HepG2 (cell line): ENCODE measurements around the gene OBSL1. TPM values are rescaled to one million over a fixed set of nuclear protein-coding genes. Genes with fewer than 3 reads are reported as not detected.

Source experiments
- CEBPB ChIP-seq: IDR thresholded peaks from 2 replicates; pipeline ENCODE4 v1.6.1; 2011; ENCODE audit warnings: low read depth, low read length, improper control_type of control experiment, borderline replicate concordance
- ELF4 ChIP-seq: sonication (generic); formaldehyde crosslinking; IDR thresholded peaks from 2 replicates; pipeline ENCODE4 v1.5.0; 2020; ENCODE audit warnings: missing genetic modification reagents, mild to moderate bottlenecking, moderate library complexity, borderline replicate concordance
- FOXK2 ChIP-seq: fragments of 450-650 bp; IDR thresholded peaks from 2 replicates; pipeline ENCODE4 v1.6.1; 2016
- HDAC2 ChIP-seq: sonication (generic); formaldehyde crosslinking; IDR thresholded peaks from 2 replicates; pipeline ENCODE4 v1.4.0; 2020; ENCODE audit warnings: missing genetic modification reagents
- HES4 ChIP-seq: sonication (generic); formaldehyde crosslinking; IDR thresholded peaks from 2 replicates; pipeline ENCODE4 v1.9.0; 2021; ENCODE audit warnings: mild to moderate bottlenecking, missing genetic modification reagents, borderline replicate concordance
- HHEX ChIP-seq: IDR thresholded peaks from 2 replicates; pipeline ENCODE4 v1.6.1; 2016; ENCODE audit warnings: control low read depth
- HMG20B ChIP-seq: conservative IDR thresholded peaks from 2 replicates; pipeline ENCODE4 v1.6.1; 2016; ENCODE audit warnings: missing genetic modification reagents, missing compliant biosample characterization
- HNF4G ChIP-seq, 2 experiments: sonication (generic) in 1 of 2; formaldehyde crosslinking in 1 of 2; IDR thresholded peaks; 2 replicates each; pipeline versions ENCODE4 v1.4.0 to v1.6.1; 2011 to 2020; ENCODE audit warnings: borderline replicate concordance in 2 of 2, low read depth in 2 of 2, mild to moderate bottlenecking in 2 of 2, low read length in 1 of 2, missing genetic modification reagents in 1 of 2, moderate library complexity in 1 of 2
- IRX3 ChIP-seq: sonication (generic); formaldehyde crosslinking; IDR thresholded peaks from 2 replicates; pipeline ENCODE4 v1.8.1; 2023; ENCODE audit warnings: mild to moderate bottlenecking, low read depth, missing genetic modification reagents, borderline replicate concordance
- JDP2 ChIP-seq: sonication (generic); formaldehyde crosslinking; IDR thresholded peaks from 2 replicates; pipeline ENCODE4 v1.8.1; 2022; ENCODE audit warnings: missing genetic modification reagents, borderline replicate concordance
- KDM3A ChIP-seq: IDR thresholded peaks from 2 replicates; pipeline ENCODE4 v1.6.1; 2018; ENCODE audit warnings: low read depth, missing compliant biosample characterization
- MEIS1 ChIP-seq: sonication (generic); formaldehyde crosslinking; IDR thresholded peaks from 2 replicates; pipeline ENCODE4 v1.9.0; 2021; ENCODE audit warnings: mild to moderate bottlenecking, missing genetic modification reagents, moderate library complexity, borderline replicate concordance
- NFIB ChIP-seq: sonication (generic); formaldehyde crosslinking; IDR thresholded peaks from 2 replicates; pipeline ENCODE4 v1.9.0; 2021; ENCODE audit warnings: missing genetic modification reagents, mild to moderate bottlenecking, borderline replicate concordance
- PLRG1 ChIP-seq: fragments of 450-650 bp; conservative IDR thresholded peaks from 2 replicates; pipeline ENCODE4 v1.6.1; 2016
- SMARCE1 ChIP-seq: fragments of 450-650 bp; IDR thresholded peaks from 2 replicates; pipeline ENCODE4 v1.6.1; 2017; ENCODE audit warnings: borderline replicate concordance
- SNRNP70 ChIP-seq: fragments of 200-400 bp; formaldehyde crosslinking; IDR thresholded peaks from 2 replicates; pipeline ENCODE4 v1.6.1; 2017; ENCODE audit warnings: mild to moderate bottlenecking, low read depth, low read length, moderate library complexity
- ZBTB20 ChIP-seq: sonication (generic); formaldehyde crosslinking; IDR thresholded peaks from 2 replicates; pipeline ENCODE4 v1.8.1; 2023; ENCODE audit warnings: missing genetic modification reagents, low read depth, mild to moderate bottlenecking, borderline replicate concordance
- ZC3H13 ChIP-seq: sonication (generic); formaldehyde crosslinking; IDR thresholded peaks from 2 replicates; pipeline ENCODE4 v1.8.1; 2023; ENCODE audit warnings: mild to moderate bottlenecking, missing genetic modification reagents, moderate library complexity
- ZNF12 ChIP-seq: sonication (generic); formaldehyde crosslinking; IDR thresholded peaks from 2 replicates; pipeline ENCODE4 v1.5.0; 2020; ENCODE audit warnings: missing genetic modification reagents
- ZNF34 ChIP-seq: sonication (generic); formaldehyde crosslinking; IDR thresholded peaks from 2 replicates; pipeline ENCODE4 v1.4.0; 2020; ENCODE audit warnings: mild to moderate bottlenecking, missing genetic modification reagents, borderline replicate concordance
- ZNF550 ChIP-seq: sonication (generic); formaldehyde crosslinking; IDR thresholded peaks from 2 replicates; pipeline ENCODE4 v1.4.0; 2020; ENCODE audit warnings: mild to moderate bottlenecking, missing genetic modification reagents, borderline replicate concordance
- ZNF607 ChIP-seq: sonication (generic); formaldehyde crosslinking; IDR thresholded peaks from 2 replicates; pipeline ENCODE4 v1.5.1; 2020; ENCODE audit warnings: missing genetic modification reagents, mild to moderate bottlenecking, borderline replicate concordance
- ZNF616 ChIP-seq: sonication (generic); formaldehyde crosslinking; IDR thresholded peaks from 2 replicates; pipeline ENCODE4 v1.5.0; 2020; ENCODE audit warnings: low read depth, mild to moderate bottlenecking, missing genetic modification reagents
- ZNF777 ChIP-seq: sonication (generic); formaldehyde crosslinking; IDR thresholded peaks from 2 replicates; pipeline ENCODE4 v1.4.0; 2020; ENCODE audit warnings: missing genetic modification reagents
- ZNF839 ChIP-seq: sonication (generic); formaldehyde crosslinking; IDR thresholded peaks from 2 replicates; pipeline ENCODE4 v1.4.0; 2020; ENCODE audit warnings: missing genetic modification reagents, mild to moderate bottlenecking, borderline replicate concordance
- ZNF878 ChIP-seq: sonication (generic); formaldehyde crosslinking; IDR thresholded peaks from 2 replicates; pipeline ENCODE4 v1.8.1; 2023; ENCODE audit warnings: mild to moderate bottlenecking, missing genetic modification reagents, moderate library complexity
- polyA plus RNA-seq, 8 experiments: library from polyadenylated mRNA; depleted of rRNA in 3 of 8; stranded (reverse) in 7 of 8; unstranded in 1 of 8; fragments of >200 nt; fragmentation: Illumina TruSeq in 4 of 8; extraction: Trizol in 4 of 8; gene quantifications; 2 replicates each; pipeline versions ENCODE4 v1.2.1 to v1.2.3, GENCODE V29; 2011 to 2016; ENCODE audit warnings: low read depth in 4 of 8, missing spikeins in 1 of 8, mixed read lengths in 1 of 8; ENCODE audit not compliant: insufficient read depth in 1 of 8
- total RNA-seq, 5 experiments: library from RNA; depleted of rRNA; stranded (reverse); fragments of >200 nt; fragmentation: Illumina TruSeq; extraction: Trizol; gene quantifications; 2 replicates each; pipeline ENCODE4 v1.2.3, GENCODE V29; 2016; ENCODE audit warnings: low read depth in 1 of 5
- TF ChIP-seq, protein P1 (sequence below): fragments of 450-650 bp; IDR thresholded peaks from 2 replicates; pipeline ENCODE4 v1.6.1; 2017
- TF ChIP-seq, protein P2 (sequence below): IDR thresholded peaks from 2 replicates; pipeline ENCODE4 v1.6.1; 2012; ENCODE audit warnings: low read depth, low read length, improper control_type of control experiment

Gene OBSL1
- total and polyA plus RNA-seq, 2 of the 13 experiments (the other 11 are each of a cell fraction or from before 2014, with no cell fraction given) = 86.7 to 218 TPM

DNA sequence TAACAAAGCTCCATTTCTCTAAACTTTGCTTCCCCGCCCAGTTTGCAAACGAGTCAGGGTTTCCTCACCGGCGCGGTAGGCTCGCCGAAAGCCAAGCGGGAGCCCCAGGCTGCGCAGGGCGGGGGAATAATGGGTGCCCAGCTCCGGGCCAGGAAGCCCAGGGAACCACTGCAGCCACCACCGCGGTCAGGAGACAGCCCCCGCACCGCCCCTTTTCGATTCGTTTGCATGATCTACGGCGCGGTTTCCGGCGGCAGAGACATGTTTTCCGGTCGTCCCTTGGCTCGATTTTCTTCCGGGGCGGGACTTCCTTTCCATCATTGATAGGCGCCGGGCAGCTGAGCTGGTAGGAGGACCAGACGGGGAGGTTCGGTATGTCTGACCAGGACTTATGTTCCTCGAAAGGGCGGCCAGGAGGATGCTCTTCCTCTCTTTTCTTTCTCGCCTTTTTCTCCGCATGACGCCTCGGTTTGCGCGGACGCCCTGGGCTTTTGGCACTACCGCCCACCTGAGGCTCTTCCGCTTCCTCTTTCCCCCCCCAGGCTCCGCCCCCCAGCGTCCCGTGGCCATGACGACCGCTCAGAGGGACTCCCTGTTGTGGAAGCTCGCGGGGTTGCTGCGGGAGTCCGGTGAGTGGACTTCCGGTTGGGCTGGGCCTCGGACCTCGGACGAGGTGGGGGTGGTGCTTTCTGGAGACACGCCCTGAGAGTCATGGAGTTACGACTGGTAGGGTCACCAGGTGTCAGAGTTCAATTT is 26.4 kb upstream of the OBSL1 start, which contains the start of gene STK11IP (continued):
- TF ChIP-seq ELF4 (CRISPR knock-in tag) (peak; percentile 99), KDM3A (CRISPR knock-in tag) (peak; percentile 73; the same call in 1 of the 2 replicates), SMARCE1 (no peak), JDP2 (no peak), ZBTB20 (CRISPR knock-in tag) (peak; percentile 36; the same call in 1 of the 2 replicates), IRX3 (CRISPR knock-in tag) (no peak), PLRG1 (no peak), ZNF777 (CRISPR knock-in tag) (no peak; the same call in 1 of the 2 replicates), HHEX (no peak), CEBPB (no peak), HMG20B (CRISPR knock-in tag) (0 out of 2 replicates have a peak, but pooled peaks have one; percentile 44), ZC3H13 (peak; percentile 48; the same call in 1 of the 2 replicates), ZNF616 (CRISPR knock-in tag) (no peak), ZNF12 (peak; percentile 96), HES4 (0 out of 2 replicates have a peak, but pooled peaks have one; percentile 42), NFIB (no peak), SNRNP70 (no peak), HNF4G (IDR thresholded peaks at IDR 0.05; ENCODE audit: borderline replicate concordance, low read depth, low read length) (peak; percentile 71; the same call in 1 of the 2 replicates), HNF4G (CRISPR knock-in tag; IDR thresholded peaks at IDR 0.05; ENCODE audit: borderline replicate concordance, low read depth) (no peak; the same call in 1 of the 2 replicates), ZNF550 (no peak), MEIS1 (CRISPR knock-in tag) (peak; percentile 66; the same call in 1 of the 2 replicates), ZNF878 (CRISPR knock-in tag) (peak; percentile 93), ZNF607 (CRISPR knock-in tag) (peak; percentile 83), ZNF839 (CRISPR knock-in tag) (peak; percentile 93; the same call in 1 of the 2 replicates), ZNF34 (peak; percentile 77; the same call in 1 of the 2 replicates), FOXK2 (peak; percentile 95), HDAC2 (CRISPR knock-in tag) (peak; percentile 76)
- TF ChIP-seq, protein P1, sequence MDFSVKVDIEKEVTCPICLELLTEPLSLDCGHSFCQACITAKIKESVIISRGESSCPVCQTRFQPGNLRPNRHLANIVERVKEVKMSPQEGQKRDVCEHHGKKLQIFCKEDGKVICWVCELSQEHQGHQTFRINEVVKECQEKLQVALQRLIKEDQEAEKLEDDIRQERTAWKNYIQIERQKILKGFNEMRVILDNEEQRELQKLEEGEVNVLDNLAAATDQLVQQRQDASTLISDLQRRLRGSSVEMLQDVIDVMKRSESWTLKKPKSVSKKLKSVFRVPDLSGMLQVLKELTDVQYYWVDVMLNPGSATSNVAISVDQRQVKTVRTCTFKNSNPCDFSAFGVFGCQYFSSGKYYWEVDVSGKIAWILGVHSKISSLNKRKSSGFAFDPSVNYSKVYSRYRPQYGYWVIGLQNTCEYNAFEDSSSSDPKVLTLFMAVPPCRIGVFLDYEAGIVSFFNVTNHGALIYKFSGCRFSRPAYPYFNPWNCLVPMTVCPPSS = no peak
- TF ChIP-seq, protein P2, sequence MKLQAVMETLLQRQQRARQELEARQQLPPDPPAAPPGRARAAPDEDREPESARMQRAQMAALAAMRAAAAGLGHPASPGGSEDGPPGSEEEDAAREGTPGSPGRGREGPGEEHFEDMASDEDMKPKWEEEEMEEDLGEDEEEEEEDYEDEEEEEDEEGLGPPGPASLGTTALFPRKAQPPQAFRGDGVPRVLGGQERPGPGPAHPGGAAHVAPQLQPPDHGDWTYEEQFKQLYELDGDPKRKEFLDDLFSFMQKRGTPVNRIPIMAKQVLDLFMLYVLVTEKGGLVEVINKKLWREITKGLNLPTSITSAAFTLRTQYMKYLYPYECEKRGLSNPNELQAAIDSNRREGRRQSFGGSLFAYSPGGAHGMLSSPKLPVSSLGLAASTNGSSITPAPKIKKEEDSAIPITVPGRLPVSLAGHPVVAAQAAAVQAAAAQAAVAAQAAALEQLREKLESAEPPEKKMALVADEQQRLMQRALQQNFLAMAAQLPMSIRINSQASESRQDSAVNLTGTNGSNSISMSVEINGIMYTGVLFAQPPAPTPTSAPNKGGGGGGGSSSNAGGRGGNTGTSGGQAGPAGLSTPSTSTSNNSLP = peak; percentile 90
